Activated CD4-positive, alpha-beta T cell treated with anti-CD3 and anti-CD28 coated beads, Interleukin-2, amount 50 U/mL, for 4 hours (primary cell): ENCODE results near the gene ZSCAN23.
"Not testable (repeated sequence)": the region's sequence is repeated elsewhere in the genome, so short reads cannot be mapped to it uniquely, and the experiment has no call there.

Experiments used
- DNase-seq, 2 experiments: peaks; one replicate each; pipeline ENCODE4 v3.0.0-alpha.2; 2020

ZSCAN23 gene

DNA sequence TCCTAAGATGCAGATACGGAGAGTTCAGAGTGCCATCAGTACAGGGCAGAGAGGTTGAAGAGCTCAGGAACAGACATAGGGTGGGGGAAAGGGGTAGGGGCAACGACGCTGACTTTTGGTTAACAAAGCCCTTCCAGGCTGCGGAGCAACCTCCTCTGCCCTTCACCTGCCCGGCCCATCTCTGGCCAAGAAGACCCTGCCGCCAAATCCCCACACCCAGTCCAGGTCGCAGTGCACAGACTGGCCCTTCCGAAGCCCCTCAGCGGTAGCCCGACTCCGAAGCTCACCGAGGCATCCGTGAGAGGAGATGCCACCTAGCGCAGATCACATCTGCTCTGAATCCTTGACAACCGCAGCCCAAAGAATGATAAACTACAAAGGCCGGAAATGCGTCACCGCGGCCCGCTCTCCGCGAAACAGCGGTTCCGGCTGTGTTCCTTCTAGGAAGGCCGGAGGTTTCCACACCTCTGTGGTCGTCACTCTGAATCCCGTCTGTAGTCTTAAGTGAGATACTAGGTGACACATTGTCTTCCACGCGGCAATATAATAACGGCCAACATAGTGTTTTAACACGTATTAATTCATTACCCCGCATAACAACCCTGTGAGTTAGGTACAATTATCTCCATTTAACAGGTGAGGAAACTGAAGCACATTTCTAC lies at the start of gene ZSCAN23:
TSS of gene ZSCAN23 (minus strand) at position 380 of the 662 bp plus-strand sequence. CDS start 7,225 bp downstream, outside the sequence.
- peak; percentile 77 for DNase-seq

DNA sequence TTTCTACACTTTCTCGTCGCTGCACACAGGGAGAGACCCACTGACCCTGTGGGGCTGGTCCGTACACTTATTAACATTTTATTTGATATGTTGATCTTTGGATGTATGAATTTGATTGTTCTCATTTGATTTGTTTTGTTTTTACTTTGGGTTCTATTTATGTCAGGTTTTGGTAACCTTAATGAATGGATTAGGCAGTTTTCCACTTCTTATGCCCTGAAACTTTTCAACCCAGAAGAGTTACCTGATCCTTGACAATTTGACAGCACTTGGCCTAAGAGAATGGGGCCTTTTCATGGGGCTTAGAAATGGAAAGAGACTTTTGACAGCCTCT lies 48.7 kb upstream of the ZSCAN23 start:
- no peak for DNase-seq

DNA sequence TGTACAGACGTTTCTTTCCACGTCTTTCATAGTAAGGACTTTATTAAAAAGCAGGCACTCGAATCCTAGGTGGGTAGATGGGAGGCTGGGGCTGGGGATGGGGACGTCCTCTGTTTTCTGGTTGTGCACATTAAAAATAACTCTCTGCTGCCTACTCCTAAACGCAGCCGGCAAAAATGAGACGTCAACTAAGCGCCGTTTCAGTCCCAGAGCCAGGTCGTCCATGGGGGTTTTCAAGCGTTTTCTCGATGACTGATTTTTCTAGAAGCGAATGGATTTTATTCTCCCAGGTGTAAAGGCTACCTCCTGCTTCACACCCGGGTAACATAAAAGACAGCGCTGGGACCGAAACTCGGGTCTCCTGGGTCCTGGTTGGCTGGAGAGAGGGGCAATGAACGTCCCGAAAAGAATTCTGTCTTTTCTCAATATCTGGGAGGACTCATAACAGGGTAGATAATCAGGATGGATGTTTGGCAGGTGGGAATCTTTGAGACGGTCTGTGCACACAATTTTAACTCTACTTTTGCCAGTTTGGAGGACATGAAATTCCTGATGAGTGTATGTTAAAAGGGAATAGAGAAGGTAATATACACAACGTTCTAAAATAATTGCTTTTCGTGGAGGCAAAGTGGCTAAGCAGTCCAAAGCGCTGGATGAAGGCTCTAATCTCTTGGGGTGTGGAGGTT lies 47.1 kb upstream of the ZSCAN23 start:
- no peak for DNase-seq

DNA sequence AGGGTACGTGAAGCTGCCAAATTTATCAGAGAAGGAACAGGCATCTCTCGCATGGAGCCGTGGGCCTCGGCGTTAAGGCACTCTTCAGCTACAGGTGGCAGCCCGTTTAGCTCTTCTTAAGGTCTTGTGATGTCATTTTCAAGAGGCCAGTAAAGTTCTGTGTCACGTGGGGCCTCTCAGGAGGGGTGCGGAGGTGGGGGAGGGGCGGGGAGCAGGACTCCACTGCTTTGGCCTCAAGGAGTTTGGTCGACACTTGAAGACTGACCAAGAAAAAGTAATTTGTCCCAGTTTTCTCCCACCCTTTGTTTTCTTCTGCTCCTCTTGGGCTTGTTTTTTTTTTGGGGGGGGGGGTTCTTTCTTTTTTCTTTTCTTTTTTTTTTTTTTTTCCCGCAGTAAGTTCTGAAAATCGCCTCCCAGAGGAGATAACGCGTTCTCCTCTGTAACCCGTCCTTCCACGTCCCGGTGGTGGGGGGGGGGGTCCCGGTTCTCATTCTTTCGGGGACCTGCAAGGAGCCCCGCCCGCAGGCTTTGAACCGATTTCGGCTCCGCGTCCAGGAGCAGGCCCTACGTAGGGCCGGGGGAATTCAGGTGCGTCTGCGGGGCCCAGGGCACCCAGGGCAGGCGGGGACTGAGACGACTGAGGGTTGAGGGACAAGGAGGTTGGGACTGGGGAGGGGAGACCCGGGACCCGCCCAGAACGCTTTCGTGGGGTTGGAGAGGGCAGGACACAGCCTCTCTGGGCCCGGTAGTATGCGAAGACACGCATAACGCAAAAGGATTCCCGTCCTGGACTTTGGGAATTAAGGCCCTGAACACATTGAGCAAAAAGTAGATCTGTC lies 46.3 kb upstream of the ZSCAN23 start:
- peak; percentile 6 for DNase-seq

DNA sequence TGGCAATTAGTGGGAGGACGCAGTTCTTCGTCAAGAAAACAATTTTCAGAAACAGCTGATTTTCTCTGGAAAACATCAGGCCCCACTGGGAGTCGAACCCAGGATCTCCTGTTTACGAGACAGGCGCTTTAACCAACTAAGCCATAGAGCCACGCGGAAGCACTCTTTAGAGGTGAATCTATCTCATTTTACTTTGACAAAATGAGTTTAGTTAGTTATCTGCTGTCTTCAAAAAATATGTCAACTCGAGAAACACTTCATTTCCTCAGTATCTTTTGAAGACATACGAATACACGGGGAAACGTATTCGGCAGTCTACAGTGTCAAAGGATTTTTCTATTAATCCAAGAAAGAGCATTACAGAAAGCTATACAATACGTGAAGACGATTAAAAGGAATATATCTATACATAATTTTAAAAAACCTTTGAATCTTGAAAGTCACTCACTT lies 45.6 kb upstream of the ZSCAN23 start:
- DNase-seq = no peak

DNA sequence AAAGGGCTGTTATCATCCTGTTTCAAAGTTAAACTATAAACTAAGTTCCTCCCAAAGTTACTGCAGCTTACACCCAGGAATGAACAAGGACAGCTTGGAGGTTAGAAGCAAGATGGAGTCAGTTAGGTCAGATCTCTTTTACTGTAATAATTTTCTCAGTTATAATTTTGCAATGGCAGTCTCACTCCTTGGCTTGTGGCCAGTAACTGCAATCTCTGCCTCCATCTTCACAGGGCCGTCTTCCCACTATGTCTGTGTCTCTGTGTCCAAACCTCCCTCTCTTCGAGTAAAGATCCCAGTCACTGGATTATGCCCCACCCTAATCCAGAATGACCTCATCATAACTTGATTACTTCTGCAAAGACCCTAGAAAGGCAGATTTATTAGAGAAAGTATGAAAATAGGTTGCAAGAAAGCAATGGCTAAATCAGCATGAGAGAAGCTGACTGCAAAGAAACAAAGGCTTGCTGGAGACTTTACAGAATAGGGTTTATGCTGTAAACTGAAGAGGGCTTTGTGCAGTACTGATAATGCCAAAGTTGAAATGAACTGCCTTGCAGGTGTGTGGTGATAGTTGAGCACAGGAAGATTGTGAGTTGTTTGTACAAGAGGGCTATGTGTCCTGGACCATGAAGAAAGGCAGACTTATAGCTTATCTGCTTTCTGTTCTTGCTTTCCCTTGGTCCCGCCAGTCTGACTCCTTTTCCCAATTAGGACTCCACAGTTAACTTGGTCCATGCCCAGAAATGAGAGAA lies 43.9 kb upstream of the ZSCAN23 start:
- no peak for DNase-seq

DNA sequence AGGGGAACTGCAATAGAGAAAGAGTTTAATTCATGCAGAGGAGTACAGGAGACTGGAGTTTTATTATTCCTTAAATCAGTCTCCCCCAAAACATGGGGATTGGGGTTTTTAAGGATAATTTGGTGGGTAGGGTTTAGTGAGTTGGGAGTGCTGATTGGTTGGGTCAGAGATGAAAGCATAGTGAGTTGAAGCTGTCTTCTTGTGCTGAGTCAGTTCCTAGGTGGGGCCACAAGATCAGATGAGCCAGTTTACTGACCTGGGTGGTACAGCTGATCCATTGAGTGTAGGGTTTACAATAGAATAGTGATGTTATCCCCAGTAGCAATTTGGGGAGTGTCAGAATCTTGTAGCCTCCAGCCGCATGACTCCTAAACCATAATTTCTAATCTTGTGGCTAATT lies 43.2 kb upstream of the ZSCAN23 start:
- no peak for DNase-seq

DNA sequence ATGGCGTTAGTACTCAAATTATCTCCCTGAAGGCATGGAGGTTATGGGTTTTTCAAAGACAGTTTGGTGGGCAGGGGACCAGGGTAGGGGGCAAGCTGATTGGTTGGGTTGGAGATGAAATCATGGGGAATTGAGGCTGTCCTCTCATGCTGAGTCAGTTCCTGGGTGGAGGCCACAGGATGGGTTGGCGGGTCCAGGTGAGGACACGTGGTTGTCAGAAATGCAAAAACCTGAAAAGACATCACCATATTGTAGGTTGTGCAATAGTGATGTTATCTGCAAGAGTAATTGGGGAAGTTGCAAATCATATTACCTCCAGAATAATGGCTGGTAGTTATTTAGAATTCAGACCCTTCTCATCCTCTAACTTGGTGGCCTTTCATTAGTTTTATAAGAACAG lies 42.2 kb upstream of the ZSCAN23 start:
- DNase-seq = no peak

DNA sequence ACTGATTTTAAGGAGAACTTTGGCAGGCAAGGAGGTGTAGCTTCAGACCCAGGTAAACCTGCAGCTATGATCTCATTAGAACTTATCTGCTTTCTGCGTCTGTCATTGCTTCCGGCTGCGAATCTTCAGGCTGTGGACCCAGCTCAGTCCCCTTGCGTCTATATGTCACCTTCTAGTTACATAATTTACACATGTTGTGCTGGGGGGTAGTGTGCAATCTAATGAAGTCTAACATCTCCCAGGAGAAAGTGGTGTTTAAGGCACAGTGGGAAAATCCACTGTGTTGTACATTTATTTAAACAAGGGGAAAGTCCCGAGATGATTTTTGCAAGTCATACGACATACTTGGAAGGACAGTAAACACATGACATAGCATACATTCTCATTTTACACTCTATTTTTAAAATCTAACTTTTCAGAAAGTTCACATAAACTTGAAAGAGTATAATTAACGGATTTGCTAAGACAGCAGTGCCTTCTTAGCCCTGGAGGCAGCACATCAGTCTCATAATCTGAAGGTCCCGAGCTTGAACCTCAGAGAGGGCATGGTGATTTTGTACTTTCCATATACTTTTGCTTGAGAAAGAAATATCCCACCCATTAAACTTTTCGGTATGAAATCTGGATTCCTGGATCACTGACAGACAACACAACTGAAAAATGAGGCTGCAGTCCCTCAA lies 37.1 kb upstream of the ZSCAN23 start:
- DNase-seq = no peak

DNA sequence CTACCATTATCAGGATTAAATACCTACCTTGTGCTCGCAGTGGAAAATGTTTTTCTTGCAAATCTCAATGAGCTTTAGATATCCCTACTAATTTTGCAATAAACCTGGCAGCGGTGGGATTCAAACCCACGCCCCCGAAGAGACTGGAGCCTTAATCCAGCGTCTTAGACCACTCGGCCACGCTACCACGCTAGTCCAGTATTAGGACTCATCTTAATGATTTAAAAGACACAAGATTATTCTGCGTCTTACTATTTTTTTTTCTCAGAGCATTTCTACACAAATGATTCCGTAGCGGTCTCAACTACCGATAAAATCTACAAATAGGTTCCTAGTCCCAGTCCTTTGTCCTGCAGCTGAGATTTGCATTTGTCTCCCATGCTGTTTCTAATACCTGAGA lies 35.2 kb upstream of the ZSCAN23 start:
- no peak for DNase-seq

DNA sequence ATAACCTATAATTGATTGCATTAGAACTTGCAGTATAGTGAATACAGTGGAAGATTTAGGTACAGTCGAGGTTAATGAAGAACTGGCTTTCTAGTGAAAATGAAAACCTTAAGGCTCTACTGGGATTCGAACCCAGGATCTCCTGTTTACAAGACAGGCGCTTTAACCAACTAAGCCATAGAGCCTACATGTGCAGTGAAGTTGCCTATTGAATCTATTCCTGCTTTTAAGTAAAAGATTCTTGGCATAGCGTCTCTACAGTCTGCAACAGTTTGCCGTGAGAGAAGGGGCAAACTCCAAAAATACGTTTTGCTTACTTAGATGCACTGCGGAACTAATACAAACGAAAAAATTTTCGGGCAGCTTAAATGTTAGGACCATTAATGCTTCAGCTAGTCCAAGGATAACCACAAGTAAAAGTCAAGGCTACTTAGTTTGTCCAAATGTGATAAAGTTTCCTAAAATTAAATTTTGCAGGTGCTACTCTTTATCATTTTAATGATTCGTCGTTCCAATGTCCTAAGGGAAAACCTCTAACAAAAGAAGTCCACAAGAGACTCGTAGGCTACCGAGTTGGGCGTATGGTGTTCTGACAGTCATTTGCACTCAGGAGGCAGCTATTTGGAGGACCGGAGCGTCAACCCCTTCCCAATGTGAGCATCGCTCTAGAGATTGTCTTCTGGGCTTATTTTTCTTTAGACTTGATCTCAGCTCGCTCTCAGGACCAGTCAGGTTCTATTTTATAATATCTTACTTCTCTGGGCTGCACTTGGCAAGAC lies 31.3 kb upstream of the ZSCAN23 start:
- no peak for DNase-seq

DNA sequence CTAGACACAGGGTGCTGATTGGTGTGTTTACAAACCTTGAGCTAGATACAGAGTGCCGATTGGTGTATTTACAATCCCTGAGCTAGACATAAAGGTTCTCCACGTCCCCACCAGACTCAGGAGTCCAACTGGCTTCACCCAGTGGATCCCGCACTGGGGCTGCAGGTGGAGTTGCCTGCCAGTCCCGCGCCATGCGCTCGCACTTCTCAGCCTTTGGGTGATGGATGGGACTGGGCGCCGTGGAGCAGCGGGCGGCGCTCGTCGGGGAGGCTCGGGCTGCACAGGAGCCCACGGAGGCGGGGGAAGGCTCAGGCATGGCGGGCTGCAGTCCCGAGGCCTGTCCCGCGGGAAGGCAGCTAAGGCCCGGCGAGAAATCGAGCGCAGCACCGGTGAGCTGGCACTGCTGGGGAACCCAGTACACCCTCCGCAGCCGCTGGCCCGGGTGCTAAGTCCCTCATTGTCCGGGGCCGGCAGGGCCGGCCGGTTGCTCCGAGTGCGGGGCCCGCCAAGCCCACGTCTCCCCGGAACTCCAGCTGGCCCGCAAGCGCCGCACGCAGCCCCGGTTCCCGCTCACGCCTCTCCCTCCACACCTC lies 26.0 kb upstream of the ZSCAN23 start:
- not testable (repeated sequence) for DNase-seq

DNA sequence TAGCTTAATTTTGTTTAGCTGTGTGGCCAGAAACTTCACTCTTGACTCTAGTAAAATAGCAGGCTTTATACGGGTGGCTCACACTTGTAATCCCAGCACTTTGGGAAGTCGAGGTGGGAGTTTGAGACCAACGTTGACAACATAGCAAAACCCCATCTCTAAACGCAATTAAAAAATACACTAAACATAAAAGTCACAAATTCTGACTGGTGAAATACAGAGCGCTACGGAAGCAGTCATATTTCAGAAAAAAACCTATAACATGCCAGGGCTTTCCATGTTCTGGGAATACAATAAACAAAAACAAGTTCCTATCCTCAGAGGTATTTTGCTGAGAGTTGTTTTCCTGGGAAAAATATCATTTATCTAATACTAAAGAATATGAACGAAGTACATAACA lies 24.8 kb upstream of the ZSCAN23 start:
- DNase-seq = no peak

DNA sequence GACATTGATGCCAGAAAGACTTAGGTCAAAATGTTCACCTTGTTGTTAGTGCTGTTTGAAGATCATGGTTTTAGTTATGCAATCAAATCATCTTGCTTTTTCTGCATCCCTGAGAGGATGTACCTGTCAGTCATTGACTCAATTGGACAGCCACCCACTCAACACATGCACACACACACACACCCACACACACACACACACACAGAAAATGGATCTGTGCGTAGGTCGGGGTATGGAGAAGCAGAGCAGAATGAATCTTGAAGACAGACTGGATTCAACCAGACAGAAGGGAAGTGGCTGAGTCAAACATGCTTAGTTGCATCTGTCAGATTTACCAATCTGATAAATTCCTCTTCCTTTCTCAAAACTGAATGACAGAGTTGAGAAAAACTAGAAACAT lies 19.1 kb upstream of the ZSCAN23 start:
- peak; percentile 10 for DNase-seq

DNA sequence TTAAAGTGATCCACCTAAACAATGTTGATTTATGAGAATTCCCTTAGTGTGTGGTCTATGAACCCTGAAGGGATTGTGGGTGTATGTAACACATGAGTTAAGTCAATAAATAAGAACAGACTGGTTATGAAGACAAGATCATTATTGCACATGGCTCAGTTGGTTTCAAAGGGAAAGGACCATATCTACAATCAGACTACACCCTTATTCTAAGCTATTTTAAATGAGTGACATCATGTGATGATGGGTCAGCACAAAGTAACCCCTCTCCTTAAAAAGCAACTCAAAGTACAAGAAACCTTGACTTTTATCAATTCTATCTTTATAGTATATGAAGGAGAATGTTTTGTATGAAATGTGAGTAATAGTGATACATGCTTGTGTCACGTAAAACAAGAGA lies 15.3 kb upstream of the ZSCAN23 start:
- no peak for DNase-seq

DNA sequence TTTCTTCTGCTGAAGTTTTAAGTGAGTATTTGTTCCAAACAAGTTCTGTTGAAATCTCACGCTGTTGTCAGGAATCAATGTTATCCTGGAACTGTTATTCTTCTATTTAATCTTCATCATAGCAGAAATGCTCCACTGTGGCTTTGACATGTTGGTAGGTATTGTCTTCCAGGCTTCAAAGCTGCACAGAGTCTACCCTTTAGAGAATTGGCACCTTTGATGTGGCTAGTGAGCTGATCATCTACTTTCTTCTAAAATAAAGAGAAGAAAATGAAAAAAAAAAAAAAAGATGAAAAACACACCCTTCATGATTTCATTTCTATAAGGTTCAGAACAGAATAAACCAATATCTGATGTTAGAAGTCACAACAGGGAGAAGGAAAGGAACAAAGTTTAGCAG lies 5.8 kb upstream of the ZSCAN23 start:
- no peak for DNase-seq

DNA sequence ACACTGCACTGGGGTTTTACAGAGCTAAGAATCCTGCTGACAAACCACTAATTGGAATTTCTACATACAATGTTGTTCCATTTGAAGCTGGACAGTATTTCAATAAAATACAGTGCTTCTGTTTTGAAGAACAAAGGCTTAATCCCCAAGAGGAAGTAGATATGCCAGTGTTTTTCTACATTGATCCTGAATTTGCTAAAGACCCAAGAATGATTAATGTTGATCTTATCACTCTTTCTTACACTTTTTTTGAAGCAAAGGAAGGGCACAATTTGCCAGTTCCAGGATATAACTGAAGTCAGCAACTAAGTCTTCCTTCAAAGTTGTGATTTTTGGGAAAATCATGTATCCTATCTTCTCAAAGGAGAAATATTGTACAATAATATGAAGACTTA lies 4.2 kb upstream of the ZSCAN23 start:
- not testable (repeated sequence) for DNase-seq

DNA sequence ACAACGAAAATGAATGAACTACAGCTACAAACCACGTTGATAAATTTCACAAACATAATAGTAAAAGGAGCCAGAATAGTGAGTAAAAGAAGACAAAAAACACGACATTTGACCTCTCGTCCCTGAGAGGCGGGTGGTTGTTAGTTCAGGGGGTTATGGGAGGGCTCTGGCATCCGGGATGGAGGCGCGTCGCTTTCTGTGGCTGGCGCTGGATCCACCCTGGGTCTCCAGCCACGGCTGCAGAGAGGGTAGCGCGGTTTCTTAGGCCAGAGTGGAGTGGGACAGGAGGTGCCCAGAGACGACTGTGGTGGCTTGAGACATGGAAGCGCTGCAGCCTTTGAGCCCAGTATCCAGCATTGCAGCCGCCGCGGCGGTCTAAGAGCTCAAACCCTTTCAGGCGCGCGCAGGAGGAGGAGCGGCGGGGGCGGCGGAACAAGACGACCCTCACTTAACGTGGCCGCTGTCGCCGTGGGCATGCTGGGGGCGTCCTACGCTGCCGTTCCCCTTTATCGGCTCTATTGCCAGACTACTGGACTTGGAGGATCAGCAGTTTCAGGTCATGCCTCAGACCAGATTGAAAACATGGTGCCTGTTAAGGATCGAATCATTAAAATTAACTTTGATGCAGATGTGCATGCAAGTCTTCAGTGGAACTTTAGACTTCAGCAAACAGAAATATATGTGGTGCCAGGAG lies 3.7 kb upstream of the ZSCAN23 start:
- no peak for DNase-seq

DNA sequence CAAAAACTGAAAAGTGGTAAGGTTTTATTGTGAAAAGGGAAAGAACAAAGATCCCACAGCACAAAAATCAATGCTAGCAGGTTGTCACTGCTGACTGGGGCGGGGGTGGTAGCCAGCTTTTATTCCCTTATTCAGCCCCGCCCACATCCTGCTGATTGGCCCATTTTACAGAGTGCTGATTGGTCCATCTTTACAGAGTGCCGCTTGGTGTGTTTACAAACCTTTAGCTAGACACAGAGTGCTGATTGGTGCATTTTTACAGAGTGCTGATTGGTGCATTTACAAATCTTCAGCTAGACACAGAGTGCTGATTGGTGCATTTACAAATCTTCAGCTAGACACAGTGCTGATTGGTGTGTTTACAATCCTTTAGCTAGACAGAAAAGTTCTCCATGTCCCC lies 1.5 kb upstream of the ZSCAN23 start:
- not testable (repeated sequence) for DNase-seq

DNA sequence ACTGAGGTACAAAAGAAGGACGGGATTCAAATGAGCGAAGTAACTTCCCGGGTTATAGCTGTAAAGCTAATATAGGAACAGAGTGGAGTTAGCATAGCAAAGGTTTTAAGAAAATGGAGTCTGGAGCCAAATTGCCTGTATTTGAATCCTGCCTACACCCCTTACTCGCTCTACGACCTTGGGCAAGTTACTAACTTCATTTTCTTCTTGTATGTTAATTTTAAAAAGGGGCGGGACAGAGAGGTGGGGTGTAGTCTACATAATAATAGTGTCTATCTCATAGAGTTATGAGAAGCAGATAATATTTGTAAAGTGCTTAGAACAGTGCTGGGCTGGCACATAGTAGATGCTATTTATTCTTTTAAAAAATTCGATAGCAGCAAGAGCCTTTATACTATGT lies 705 bp downstream of the ZSCAN23 start:
- no peak for DNase-seq

DNA sequence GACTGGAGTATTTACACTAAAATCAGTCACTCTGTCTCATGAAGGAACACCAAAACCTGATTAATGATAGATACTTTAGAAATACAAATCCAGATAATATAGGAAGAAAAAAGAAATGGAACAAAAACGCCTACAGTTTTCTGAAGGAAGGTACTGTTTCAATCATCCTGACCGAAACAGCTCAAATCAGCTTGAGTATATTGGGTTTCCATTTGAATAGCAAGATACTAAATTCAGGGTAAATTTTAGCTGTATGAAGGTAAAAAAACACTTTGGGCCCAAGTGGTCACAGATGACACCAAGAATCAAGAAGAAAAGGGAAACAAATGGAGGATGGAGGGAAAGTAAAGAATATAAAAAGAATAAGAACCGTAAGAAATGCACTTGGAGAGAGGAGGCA lies 6.9 kb downstream of the ZSCAN23 start:
- DNase-seq = no peak
